Glomerular visceral epithelial cell (primary cell): ENCODE data around the gene GFOD1.
A peak's percentile ranks its signal among the peaks of the same experiment; 100 is the strongest.

Experiments
- DNase-seq: peaks from one replicate; pipeline ENCODE4 v3.0.0-alpha.2; 2016; ENCODE audit errors: extremely low spot score

Gene GFOD1

DNA sequence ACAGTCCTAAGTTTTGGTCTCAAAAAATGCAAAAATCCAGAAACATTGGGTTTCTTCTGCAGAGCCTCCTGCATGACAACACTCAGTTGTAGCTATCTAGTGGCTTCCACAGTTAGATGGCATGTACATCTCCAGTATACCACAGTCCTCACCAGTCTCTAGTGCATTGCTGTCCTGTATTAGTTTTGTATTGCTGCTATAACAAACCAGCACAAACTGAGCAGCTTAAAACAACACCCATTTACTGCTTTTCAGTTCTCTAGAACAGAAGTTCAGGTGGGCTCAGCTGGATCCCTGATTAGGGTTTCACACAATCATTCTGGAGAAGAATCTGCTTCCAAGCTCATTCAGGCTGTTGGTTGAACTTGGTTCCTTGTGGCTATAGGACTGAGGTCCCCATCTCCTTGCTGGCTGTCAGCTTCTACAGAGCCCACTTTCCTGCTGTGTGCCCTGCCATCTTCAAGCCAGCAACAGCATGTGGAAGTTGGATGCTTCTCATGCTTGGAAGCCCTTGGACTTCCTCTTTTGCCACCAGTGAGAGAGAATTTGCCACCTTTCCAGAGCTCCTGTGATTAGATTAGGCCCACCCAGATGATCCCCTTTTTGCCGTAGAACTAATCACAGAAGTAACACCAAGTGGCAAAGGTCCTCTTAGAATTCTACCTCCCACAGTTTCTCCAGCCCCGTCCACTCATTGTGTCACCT, 110.2 kb downstream of the GFOD1 start:
- no peak for DNase-seq

DNA sequence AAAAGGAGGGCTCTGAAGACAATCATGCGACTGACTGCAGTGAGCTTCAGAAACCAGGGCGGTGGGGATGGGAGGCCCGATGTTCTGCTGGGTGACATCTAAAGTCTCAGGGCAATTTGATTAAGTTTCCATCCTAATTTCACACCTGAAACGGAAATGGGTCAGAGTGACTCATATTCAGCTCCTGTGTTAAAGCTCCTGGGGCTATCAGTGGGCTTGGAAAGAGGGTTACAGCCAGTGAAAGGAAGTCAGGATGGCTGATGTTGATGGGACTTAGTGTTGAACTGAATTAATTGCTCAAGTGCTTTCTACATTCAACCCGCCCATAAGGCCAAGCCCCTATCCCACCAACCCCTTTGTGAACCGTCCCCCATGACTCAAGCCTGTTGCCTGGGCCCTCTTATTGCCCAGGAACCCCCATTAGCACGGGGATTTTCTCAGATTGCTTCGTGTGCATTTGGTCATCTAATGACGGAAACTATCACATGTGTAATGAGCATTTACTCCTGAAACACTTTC, 112.0 kb downstream of the GFOD1 start:
- no peak for DNase-seq

DNA sequence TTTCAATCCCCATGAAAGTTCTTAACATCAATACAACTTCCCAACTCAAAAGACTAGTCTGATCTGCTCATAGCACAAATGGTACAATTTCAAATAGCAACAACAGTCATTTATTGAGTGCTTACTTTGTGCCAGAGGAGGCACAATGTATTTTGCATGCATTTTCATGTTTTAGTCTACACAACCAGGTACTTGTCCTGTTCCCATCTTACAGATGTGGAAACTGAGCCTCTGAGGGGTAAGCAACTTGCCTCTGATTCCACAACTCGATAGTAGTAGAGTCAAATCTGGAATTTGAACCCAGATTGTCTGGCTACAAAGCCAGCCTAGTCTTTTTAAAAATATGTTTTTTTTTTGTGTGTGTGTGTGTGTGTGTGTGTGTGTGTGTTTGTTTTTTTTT, 113.5 kb downstream of the GFOD1 start:
- no peak for DNase-seq

DNA sequence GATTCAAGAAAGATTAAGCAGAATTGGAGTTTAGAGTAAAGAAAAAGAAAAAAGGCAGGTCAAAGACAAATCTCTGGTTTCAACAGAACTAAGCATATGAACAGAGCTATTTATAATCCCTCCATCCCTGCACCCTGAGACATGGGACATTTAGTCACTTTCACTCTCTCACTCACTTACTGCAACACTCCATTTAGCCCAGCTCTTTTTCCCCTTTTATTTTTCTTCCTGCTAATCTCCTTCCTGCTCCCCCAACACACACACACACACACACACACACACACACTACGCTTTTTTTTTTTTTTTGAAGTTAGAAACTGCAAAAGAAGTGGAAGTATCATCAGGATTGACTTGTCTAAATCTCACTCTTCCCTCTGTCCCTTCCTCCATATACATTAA, 113.9 kb downstream of the GFOD1 start:
- no peak for DNase-seq

DNA sequence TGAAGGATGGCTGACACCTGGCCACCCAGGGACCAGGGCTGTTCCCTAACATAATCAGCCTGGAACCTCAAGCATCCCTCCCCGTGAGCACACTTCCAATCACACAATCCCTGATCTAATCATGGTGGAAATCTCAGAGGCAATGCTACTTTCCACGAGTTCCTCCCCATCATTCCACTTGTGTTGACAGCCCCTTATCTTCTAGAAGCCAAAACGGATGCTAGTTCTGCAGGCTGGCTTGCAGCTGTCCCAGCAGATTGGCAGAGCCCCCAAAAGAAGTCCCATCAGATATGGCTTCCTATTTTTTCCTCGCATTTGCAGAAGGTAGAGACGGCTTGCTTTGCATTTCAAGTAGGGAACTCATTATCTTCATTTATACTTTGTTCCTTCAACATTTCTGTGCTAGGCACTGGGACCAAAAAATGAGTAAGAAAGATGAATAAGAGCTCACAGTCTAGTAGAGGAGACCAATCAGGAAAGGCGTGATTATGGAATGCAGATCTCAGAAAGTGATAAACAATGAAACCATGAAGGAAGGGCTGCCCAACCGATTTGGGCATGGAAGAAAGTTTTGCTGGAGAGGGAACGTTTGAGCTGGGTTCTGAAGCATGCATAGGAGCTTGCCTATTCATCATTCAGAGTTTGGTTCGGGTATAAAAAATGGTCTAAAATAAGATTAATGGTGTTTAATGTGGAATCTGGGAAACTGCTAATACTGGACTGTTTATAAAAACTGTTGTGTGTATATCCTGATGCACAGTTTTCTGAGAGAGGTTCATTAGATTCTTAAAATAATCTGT, 114.5 kb downstream of the GFOD1 start:
- no peak for DNase-seq

DNA sequence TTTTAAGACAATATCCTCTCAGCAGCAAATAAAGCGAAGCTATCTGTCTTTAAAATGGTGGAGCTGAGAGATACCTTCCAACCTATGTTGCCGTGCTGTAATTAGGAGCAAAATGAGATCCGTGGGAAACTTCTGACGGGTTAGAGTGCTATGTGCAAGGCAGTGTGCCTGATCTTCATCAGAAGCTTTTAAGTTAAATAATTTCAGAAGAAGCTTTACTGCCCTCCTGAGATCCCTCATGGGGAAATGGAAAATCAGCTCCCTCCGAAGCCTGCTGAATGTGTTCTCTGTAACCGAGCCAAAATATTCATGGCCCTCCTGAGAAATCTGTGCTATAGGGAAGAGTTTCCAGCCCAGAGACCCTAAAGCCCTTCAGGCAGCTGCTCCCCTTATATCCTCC, 115.3 kb downstream of the GFOD1 start:
- no peak for DNase-seq

DNA sequence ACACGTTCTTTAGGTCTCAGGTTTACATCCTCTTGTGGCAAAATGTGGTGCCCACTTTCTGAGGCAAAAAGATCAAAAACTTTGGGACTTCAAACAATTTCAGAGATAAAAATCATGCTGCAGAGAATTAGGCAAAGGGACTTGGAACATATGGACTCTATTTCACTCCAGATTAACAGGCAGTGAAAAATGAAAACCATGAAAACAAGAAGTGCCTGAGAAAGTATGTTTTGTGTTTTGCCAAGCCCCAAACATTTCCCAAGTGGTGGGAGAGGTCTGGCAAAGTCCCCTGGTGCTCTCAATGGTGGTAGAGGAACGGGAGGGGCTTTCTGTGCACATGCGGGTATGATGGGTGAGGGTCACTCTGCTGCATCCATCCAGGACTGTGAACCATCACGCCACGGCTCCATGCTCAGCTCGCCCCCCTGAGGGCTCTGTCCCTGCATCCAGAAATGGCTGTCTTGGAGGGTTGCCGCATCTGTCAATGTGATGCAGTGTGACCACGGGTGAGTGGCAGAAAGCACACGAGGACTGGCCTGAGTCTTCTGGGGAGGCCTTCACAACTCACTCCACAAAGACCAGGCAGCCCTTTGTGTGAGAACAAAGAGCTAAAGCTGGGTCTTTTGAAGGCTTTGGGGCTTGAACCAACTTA, 115.9 kb downstream of the GFOD1 start:
- no peak for DNase-seq

DNA sequence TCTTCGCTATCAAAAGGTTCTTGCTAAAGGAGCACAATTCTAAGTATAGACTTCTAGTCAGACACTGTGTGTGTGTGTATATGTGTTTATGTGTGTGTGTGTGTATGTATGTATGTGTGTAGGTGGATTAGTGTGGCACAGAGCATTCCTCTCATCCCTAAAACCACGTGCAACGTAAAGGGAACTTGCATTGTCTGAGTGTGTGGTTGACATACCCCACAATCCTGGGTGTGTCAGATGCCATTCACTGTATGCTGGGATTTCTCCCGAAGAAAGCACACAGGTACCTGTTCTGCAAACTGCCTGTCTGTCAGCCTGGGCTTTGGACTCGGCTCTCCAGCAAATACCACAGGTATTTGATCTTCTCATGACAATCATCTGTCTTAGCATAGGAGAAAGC, 116.8 kb downstream of the GFOD1 start:
- no peak for DNase-seq

DNA sequence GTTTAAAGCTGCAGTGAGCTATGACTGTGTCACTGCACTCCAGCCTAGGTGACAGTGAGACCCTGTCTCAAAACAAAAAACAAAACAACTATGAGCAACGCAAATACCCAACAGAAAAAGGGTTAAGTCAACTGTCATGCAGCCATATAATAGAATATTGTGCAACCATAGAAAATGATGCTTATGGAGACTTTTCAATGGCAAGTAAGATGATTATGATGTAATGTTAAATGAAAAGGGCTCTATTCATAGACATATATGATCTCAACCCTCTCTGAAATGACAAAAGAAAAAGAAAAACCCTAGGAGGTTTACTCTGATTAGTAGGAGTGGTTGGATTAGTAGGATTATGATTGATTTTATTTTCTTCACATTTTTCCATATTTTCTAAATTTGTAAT, 117.8 kb downstream of the GFOD1 start:
- no peak for DNase-seq

DNA sequence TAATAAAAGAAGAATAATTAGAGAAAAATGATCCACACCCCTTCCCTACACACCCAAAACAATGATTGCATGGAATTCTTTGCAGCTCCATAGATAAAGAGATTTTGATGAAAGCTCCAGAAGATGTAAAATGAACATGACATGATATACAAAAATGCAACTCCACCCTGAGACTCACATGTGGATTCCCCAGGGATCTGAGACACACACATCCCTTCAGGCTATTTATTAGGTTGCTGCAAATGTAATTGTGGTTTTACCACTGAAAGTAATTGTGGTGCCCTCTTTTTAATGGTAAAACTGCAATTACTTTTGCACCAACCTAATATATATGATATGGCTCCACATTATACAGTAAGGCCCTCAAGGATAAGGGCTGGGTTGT, 118.7 kb downstream of the GFOD1 start:
- no peak for DNase-seq

DNA sequence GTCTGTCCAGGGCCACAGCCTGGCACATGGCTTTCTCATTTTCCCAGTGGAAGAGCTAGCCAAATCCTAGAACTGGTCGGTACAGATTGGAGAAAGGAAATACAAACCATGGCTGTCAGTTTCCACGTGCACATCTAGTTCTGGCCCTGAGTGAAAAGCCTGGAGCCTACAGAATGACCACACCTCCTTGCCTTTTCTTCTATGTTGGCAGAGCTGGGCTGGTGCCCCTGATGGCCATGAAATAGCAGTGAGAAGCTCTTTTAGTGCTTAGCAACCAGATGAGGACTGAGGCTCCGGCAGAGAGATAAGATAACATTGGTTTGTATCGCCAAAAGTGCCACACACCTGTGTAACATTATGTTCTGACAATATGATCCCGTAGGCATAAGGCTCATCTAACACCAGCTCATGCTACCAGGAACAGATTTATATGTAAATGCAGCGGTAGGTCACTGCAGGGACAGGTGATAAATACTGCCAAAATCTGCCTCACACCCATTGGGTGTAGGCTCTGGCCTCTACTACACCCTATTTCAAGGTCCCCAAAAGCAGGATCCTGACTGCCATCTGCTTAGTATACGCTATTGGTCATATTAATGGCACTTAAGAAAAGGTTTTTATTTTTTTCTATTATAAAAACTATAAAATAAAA, 119.2 kb downstream of the GFOD1 start:
- DNase-seq: no peak

DNA sequence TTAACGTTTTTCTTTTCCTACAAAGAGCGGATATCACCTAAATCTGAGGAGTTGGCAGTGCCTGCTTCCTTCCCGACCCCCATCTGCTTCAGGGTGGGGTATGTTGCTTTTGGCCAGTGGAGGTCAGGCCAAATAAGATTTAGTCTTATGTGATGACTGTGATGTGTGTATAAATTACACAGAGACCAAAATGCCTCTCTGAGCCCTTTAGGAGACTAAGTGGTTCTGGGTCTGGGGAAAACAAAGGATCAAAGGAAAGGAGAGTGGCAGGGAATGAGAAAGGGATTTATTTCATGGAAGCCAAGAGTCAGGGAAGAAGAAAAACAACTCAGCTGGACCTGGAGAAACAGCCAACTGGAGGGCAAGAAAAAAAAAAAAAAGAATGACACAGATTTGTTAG, 120.0 kb downstream of the GFOD1 start:
- no peak for DNase-seq

DNA sequence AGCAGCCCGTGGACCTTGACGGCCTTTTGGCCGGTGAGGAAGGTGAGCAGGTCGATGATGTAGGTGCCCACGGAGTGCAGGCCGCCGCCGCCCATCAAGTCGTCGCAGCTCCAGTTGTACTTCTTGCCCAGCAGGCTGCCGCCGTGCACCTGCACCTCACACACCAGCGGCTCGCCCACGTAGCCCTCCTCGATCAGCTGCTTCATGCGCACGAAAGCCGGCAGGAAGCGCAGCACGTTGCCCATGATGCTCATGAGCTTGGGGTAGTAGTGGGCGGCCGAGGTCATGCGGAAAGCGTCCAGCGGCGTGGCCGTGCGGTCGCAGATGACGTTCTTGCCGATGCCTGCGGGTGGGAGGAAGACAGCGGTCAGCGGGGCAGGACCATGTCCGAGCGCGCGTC, 122.1 kb downstream of the GFOD1 start:
- DNase-seq: no peak

DNA sequence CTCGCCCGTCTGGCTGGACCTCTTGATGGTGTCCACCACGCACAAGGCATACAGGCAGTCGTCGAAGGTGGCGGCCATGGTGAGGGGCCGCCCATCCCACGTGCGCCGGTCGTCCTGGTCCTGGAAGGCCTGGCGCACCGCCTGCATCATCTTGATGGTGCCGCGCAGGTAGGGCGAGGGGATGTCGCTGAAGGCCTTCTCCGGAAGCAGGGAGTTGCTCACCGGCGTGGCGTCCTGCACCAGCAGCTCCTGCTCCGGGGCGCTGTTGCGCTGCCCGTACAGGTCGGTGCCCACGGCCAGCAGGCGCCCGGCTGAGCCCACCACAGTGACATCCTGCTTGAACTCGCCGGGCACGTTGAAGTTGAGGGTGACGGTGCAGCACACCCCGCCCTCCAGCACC, 122.6 kb downstream of the GFOD1 start:
- no peak for DNase-seq

DNA sequence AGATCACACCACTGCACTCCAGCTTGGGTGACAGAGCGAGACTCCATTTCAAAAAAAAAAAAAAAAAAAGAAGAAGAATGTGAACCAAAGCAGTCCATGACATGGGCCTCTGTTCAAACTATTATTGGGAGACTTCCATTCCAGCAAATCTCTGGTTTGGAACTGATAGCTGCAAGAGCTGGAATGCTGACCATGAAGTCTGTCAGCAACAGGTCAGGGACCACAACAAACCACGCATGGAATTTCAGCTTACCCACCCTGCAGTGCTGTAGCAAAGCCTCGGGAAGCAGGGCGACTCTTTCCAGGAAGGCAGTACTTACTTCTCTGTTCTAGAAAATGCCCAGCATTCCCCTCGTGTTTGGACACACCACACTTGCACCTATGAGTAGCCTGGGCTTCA, 125.0 kb downstream of the GFOD1 start:
- DNase-seq: peak; percentile 93

DNA sequence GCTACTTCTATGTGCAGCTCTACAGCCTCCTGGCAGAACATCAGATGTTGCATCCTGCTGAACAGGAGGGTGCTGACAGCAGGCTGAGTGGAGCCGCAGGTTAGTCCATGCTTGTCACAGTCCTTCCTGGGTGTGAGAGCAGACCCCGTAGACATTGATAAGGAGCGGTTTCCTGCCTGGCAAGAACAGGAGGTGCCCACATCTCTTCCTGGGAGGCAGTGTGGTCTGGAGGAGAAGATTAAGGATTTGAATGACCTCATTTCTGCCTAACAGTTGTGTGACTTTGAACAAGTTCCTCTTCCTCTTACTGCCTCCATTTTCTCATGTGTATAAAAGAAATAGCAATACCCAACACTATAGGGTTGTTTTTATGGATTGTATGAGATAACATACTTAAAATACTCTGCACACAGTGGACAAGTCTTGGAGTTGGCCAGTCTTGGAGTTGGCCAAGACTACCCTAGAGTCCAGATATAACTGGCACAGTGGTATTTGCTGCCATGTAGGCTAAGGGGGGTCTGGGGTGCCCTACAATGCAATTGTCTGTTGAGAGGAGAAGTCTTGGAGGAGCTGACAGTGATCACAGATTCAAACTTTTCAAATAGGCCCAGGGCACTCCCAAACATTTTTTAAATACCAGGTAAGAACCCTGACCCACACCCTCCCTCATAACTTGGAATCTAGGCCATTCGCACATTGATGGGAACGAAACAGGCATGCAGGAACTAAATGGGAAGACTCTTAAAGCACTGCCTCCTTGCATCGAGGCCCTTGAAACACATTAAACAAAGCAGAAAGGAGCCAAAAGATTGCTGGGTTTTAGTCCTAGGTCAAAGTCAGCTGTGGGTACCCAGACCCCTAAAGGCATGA, 126.5 kb downstream of the GFOD1 start:
- DNase-seq: peak; percentile 82

DNA sequence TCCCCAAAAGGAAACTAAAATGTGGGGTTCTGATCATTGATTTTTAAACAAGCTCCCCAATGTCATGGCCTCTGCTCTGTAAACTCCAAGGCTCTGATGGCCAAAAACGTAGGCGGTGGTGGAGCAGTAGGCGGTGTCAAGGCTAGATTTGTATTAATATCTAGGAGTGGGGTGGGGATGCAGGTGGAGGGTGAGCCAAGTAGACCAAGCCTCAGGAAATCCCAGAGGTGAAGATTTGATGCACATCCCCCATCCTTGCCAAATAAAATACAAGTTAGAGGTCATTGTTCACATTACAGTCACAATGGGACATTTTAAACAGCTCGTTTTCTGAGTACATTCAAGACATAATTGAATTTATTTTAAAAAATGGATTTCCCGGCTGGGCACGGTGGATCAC, 128.1 kb downstream of the GFOD1 start:
- no peak for DNase-seq

DNA sequence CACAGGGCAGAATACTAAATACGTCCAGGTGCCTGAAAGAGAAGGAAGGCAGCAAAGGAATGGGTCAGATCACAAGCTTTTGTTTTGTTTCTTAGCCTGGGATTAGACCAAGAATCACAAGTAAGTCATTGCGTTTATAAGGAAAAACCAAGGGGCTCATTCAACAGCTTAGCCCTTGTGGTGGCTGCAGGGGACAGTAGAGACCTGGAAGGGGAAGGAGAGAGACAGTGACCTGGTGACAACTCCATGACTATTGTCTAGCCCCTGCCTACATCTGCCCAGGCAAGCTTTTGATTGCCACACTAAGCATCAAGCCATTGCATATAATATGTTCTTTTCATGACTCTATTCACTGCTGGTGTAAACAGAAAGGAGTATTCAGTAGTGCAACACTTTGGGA, 128.9 kb downstream of the GFOD1 start:
- no peak for DNase-seq

DNA sequence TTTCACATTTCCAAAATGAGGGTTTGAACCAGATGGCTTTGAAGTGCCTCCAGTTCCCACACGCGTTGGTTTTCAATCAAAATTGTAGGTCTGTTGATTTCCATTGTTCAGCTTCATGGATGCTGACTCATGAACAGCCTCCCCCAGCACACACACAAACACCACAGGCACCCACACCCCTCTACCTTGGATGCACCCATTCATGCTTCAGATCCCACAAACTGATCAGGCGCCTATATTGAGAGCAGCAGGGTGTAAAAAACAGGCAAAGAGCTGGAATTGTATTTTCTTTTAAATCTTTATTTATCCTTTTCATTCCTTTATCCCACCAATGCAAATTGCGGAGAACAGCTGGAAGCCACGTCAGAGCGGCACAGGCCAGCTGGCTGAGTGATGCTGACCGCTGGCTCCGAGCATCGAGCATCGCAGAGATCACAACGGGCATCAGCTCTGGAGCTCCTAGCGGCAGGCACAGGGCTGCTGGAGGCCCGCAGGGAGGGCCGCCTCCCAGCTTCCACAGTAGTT, 129.8 kb downstream of the GFOD1 start:
- DNase-seq: peak; percentile 89

DNA sequence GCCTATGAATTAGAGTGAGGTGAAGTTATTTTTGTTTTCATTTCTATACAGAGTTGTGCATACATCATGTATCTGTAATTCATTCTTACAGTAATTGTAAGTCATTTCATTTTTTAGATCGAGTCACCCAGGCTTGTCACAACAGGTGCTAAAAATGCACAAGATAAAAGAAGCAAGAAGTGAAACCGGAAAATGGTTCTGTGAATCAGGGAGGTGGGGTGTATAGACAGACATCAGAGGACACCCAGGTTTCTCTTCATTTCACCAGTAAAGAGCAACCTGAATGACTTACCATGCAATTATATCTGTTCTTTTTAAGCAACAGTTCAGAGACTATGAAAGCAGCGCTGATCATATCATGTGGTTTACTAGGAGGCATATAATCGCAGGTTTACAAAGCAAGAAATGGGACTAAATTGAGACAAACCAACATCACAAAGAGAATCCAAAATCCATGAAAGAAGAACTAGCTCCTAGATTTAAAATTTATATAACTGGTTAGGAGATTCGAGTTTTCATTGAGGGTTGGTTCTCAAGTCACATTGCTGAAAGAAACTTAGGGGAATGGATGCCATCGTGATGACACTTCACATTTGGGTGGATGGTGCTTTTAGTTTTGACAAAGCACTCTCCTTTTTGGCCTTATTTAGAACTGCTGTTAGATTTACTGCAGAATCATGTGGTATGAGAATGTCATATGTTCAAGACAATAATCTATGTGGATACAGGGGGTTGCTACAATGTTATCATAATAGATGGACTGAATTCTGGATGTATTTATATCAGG, 131.2 kb downstream of the GFOD1 start:
- DNase-seq: no peak
